Stromal cell of bone marrow (primary cell): ENCODE measurements around the gene CYP17A1.
A peak's percentile ranks its signal among the peaks of the same experiment; 100 is the strongest.

Source experiments
- DNase-seq: peaks from one replicate; pipeline ENCODE4 v3.0.0-alpha.2; 2012; ENCODE audit warnings: low read depth

CYP17A1 gene

DNA sequence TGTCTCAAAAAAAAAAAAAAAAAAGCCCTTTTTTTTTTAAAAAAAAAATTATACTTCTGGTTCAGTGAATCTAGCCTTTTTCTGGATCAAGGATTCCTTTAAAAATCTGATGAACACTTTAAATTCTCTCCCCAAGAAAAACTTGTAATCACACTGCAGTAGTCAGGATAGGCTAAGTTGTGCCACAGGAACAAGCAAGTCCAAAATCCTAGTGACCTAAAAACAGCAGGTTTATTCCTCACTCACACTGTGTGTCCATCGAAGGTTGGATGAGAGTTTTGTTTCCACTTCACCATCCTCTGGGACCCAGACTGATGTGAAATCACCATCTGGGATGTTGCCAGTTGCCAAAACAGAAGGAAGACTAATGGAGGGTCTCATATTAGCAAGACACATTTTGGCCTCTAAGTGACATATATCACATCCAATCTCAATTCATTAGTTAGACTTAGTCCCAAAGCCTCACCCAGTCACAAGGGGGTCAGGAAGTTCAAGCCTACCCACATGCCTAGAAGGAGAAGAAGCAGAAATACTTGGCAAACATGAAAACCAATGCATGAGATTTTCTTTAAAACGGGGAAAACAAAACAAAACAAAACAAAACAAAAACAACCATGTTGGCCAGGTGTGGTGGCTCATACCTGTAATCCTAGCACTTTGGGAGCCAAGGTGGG, 32.7 kb downstream of the CYP17A1 start:
- DNase-seq: no peak

DNA sequence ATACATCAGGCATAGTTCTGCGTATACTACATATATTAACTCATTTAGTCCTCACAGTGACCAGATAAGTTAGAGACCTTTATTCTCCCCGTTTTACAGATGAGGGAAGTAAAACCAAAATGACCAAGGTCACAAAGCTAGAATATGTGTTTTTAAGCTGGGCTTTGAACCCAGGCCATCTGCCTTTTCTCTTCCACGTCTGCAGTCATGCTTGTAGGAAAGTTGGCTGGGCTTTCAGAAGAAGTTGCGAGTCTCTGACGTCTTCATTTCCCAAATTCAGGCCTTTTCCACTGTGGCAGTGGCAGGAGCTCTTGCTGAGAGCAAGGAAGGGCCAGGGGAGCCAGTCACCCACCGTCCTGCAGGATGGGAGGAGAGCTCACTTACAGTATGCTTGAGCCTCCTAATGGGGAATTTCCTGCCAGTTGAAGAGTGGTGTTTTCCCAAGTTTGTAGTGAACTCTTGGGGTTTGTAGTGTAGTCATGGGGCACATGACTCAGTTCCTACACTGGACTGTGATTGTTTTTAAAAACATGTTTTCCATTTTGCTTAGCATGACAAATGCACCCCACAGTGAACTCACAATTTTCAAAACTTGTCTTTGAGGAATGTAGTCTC, 34.2 kb downstream of the CYP17A1 start:
- peak; percentile 99 for DNase-seq

DNA sequence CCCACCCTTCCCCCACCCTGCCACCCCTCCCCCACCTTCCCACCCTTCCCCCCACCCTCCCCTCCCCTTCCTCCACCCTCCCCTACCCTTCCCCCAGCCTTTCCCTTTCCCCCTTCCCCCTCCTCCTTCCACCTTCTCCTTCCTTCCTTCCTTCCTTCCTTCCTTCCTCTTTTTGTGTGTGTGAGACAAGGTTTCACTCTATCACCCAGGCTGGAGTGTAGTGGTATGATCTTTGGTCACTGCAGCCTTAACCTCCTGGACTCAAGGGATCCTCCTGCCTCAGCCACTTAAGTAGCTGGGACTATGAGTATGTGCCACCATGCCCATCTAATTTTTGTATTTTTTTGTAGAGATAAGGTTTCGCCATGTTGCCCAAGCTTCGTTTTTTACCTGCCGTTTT, 35.2 kb downstream of the CYP17A1 start:
- no peak for DNase-seq

DNA sequence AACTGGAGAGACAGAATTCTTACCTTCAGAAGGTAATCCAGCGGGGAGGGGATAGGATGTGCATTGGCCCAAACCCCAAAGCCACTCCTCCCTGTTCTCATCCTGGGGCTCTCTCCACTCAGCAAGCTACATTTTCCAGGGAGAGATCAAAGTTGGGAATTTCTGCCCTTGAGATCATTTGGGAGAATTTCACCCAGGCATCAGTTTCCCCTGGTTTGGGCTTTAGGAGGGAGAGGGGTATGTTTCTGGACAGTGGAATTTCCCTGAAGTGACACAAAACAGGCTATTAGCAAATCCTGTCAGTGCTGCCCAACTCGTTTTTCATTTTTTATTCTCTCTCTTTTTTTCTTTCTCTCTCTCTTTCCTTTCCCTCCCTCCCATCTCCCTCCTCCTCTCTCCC, 35.7 kb downstream of the CYP17A1 start:
- no peak for DNase-seq

DNA sequence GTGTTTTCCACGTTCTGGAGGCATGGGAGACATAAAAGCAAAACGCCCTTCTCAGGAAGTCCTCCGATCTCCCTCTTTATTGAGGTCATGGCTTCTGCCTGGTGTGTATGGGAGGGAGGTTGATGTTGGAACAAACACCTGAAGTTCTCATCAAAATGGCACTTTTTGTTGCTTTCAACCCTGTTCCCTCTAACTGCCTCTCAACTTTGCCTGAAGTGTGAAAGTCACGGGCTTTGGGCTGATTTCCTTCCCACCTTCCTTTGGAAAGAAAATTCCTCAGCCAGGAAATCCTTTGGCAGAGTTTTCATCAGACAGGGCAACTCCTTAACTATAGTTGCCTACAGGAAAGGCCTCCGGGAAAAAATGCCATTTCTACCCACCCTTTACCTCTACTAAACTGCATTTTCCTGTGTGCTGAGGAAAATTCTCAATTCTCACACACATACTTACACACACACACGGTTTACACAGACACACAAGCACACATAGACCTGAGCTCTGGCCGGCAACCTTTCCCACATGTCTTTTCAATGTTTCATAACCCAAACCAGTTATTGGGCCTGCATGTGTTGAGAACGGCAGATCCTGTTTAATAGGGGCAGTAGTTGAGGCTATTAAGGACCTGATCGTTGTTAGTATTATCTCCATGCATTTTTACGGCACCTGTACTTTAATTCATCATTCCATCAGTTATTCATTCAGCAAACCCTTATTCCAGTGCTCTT, 36.4 kb downstream of the CYP17A1 start:
- DNase-seq: no peak

DNA sequence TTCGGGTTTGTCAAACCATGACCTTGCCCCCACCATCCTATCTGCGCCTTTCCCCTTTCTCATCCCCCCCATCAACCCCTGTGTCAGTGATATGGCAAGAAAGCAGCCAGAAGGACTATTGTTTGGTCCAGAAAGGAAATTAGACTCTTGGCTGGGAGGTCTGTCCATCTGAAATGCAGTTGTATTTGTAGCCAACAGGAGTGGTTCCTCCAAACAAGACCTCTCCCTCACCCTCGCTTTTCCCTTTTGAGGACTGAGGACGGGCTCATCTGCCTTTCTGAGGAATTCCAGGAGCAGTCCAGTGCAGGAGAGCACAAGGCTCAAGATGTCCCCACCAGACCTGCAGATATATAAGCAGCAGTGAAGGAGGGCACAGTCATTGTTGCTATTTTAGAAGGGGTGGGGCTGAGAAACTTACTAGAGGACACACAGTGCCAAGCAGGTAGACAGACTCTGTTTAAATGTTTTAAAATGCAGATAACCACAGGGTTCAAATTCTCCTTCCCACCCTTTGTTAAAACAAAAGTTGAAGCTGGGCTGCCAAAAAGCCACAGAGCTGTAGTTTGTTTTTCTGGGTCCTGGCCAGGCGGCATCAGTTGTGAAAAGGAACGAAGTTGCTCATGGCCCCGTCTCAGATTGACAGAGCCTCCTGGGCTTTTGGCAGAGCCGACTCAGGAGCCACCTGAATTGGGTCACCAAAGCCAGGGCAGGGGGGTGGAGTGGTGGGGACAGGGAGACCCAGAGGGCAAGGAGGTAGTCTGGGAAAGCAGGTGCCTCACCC, 37.3 kb downstream of the CYP17A1 start:
- no peak for DNase-seq

DNA sequence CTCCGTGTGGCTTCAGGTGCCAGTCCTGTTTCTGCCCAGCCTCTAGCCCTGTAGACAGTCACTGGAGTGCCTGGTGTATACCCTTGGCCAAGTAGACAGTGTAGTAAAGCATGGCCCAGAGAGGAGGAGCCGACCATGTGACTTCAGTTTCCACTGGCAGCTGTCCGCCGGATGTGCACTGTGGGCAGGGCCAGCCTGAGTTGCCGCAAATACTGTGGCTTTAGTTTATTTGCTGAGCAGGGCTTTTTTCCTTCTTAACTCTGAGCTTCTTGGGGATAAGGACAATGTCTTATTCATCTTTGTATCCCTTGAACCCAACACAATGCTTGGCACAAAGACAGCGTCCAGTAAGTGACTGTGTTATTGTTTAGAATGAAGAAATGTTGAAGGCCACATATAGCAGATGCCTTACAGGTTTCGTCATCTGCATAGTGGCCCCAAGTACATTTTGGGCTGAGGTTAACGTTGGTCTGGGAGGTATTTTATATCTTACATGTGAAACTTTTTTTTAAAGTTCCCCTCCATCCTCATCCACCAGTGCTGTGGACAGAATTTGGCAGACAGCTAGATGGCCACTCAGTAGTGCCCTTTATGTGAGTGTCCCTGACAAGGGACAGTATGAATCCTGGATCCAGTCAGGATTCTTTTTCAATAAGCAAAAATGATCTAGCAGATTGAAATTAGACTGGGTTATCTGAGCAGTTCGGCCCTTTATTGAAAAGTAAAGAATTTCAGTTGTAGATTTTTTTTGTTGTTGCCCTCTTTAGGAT, 40.6 kb downstream of the CYP17A1 start:
- DNase-seq: no peak

DNA sequence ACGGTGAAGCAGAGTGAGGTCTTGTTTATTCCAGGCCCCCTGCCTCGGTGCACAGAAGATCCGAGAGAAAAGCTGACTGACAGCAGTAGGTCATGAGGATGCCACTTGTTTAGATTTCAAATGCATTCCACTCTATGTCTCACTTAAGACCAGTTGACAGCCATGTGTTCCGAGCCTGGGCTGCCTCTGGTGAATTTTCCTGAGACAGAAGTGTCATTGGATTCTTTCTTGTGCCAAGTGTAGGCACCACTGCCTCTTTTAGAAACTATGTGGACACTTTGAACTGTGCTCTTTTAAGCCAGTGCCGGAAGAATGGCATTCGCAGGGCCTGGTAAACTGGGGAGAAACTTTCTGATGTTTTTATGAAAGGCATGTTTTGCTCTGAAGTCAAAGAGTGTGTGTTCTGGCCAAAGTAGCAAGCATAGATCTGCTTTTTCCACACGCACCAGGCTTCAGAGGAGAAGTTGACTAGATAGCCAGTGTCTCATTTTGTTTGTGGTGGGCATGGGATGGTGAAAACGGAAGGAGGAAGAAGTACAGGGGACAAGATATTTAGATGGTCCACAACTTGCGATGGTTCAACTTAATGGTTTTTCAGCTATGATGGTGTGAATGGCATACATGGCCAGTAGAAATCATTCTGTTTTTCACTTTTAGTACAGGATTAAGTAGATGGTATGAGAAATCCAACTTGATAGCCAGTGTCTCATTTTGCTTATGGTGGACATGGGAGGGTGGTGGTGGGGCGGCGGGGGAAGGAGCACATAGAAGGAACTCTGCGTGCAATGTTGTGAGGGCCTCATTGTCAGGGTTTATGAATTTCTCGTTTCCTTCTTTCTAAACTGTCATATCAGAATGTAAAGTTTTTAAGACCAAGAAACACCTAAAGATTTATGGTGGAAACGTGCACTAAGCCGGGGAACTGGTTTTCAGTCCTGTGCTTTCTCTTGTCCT, 41.5 kb downstream of the CYP17A1 start:
- DNase-seq: no peak

DNA sequence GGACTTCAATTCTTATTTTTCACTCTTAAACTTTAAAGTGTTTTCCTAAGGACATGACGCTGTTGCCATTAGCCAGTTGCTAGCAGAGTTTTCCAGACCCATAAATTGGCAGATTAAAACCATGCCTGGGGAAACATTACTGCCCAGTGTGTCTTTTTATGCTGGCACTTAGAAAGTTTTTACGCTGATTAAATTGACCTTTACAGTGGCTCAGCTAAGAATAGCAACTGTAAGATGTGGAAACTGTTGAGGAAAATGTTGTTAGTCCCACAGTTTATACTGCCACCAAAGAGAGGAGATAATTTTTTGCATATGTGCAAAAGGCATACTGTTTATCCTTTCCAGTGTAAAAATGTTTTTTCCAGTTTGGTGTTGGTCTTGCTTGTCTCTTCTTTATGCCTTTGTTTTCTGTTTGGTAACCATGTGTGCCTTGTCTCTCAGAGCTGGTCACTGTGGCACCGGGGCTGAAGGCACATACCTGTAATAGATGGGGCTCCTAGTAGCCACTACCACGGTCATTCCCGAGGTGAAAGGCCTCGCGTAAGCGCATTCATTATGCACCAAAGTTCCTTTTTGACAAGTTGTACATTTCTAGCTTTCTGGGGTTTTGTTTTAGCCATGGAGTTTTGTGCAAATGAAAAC, 45.3 kb downstream of the CYP17A1 start:
- DNase-seq: no peak

DNA sequence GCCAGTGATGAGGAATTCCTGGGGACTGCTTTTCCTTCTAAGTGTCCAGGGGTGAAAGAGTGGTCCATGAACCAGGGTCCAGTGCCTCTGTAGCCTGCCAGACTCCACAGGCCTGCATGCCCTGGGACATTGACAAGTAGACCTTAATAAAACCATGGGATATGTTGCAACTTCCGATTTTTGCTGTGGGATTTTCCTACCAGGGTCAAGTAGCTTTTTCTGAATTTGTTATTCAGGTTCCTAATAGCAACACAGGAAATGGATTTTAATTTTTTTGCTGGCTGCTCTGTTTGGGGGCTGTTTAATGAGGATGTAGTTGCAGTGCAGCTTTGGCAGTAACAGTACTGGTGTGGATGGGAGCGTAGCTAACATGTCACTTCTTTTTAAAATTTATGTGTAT, 51.4 kb downstream of the CYP17A1 start:
- DNase-seq: no peak

DNA sequence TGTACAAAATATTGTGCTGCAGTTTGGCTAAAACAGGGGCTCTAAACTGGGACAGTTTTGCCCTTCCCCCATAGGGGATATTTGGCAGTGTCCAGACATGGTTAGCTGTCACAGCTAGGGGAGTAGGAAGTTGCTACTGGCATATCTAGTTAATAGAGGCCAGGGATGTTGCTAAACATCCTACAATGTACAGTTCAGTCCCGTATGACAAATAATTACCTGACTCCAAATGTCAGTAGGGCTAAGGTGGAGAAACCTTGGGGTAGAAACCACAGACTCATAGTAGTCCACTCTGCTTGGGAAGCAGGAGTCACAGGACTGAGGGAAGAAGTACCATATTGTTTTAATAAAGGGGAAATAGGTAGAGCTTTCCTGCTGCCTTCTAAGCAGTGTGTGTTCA, 53.6 kb downstream of the CYP17A1 start:
- no peak for DNase-seq

DNA sequence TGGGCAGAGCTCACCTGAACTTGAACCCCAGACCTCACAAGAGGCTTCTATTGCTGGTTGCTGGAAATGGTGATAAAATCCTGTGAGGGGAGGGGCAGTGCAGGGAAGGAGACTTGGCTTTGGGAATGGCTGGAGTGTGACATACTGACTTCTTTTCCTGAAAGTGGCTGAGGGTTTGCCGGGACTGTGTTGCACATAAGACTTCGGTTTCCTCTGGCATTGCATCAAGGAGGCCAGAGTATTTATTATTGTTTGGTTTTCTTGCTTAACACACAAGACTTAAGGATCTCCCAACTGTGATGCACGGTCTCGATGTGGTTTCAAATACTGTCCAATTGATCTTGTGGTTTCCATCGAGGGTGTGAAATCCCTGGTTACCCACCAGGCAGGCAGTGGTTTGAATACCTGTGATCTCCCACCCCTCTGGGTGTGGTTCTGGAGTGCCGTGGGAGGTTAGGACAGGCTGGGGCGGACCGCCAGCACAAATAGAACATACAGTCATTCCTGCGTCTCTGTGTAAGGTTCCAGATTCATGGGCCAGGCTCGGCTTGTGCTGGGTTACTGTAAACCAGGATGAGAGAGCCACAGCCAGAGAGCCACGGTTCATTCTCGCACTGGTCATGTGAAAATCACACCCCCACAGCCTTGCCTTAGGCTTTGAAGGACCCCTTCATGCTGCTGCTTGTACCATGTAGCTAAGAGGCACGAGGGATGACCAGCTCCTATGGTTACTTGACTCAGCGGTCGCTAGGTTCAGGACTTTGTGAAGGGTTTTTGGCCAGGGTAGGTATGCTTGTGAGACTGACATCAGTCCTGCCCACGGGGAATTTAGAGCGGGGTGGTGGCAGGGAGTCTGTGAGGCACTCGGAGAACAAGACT, 54.3 kb downstream of the CYP17A1 start:
- peak; percentile 96 for DNase-seq

DNA sequence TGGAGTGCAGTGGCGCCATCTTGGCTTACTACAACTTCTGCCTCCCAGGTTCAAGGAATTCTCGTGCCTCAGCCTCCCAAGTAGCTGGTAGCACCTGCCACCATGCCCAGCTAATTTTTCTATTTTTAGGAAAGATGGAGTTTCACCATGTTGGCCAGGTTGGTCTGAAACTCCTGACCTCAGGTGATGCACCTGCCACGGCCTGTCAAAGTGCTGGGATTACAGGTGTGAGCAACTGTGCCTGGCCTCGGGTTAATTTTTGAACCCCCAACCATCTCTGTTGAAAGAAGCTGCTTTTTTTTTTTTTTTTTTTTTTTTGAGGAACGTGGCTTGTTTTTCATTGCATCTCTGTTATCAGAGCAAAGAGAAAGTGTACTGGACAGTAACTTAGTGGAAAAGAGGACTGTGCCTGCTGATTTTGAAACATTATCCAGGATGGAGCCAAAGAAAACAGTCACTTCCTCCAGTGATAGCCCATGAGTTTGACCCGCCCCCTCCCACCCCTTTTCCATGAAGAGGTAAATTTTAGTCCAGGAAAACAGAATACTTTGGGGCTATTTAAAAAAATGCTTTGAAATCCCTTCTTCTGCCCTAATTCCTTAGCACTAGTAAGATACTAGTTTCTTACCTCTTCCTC, 55.2 kb downstream of the CYP17A1 start:
- no peak for DNase-seq

DNA sequence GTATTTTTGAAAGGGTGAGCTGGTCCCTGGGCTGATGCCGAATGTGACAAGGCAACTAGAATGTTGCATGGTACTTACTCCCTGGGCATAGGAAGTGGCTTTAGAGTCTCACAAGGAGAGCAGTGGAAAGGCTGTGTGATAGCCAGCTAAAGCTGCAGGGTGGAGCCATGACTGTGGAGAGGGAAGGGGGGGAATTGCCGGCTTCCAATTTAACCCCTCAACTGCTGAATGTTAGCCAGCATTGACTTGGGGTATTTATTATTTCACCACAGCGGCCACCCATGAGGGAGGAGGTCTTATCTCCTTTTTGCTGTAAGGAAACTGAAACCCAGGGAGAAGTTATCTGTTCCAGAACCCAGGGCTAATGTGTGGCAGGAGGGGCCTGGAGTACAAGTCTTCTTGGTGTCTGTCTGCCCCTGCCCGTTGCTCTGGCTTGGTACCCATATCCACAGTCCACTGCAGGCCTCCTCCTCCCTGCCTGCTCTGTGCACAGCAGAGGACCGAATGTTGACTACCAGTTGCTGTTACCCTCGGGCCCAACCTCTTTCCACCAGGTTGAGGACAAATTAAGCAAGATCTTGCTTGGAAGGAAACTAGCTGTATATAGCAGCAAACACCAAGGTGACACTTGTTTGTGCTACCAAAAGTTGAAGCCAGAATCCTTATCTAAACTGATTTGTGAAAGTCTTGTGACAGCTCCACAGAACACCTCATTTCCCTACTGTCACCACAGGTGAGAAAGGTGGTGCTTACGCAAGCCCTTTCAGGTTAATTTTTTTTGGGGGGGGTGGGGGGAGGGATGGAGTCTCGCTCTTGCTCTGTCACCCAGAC, 55.9 kb downstream of the CYP17A1 start:
- no peak for DNase-seq
